Chondrocyte (in vitro differentiated cells): Measurements from ENCODE around the gene FGF19. TPM values are rescaled to one million over a fixed set of nuclear protein-coding genes. Genes with fewer than 3 reads are reported as not detected.

ENCODE experiments used
- DNase-seq: peaks from one replicate; pipeline ENCODE4 v3.0.0; 2021; ENCODE audit warnings: mixed read lengths, low spot score
- H3K27ac Mint-ChIP-seq: one replicate; pipeline ENCODE4 v1.8.0; 2021; ENCODE audit warnings: mild to moderate bottlenecking, moderate library complexity, mixed read lengths; ENCODE audit not compliant: unreplicated experiment
- H3K27me3 Mint-ChIP-seq: 2 replicates; pipeline ENCODE4 v1.8.0; 2021; ENCODE audit warnings: low read depth, mixed read lengths
- H3K36me3 Mint-ChIP-seq: 2 replicates; pipeline ENCODE4 v1.8.0; 2021; ENCODE audit warnings: low read depth, mixed read lengths
- H3K4me1 Mint-ChIP-seq: 2 replicates; pipeline ENCODE4 v1.8.0; 2021; ENCODE audit warnings: low read depth, mild to moderate bottlenecking, mixed read lengths
- H3K4me3 Mint-ChIP-seq: one replicate; pipeline ENCODE4 v1.8.0; 2021; ENCODE audit warnings: mild to moderate bottlenecking, moderate library complexity, mixed read lengths; ENCODE audit not compliant: unreplicated experiment
- H3K9me3 Mint-ChIP-seq: 2 replicates; pipeline ENCODE4 v1.8.0; 2021; ENCODE audit warnings: low read depth, mixed read lengths
- CTCF ChIP-seq: fragments of 200-600 bp; sonication (generic); IDR thresholded peaks from 2 replicates; pipeline ENCODE4 v1.5.0; 2021; ENCODE audit warnings: antibody characterized with exemption, mild to moderate bottlenecking, moderate library complexity
- total RNA-seq: library from RNA; stranded (reverse); gene quantifications from 3 replicates; pipeline ENCODE4 v1.2.1, GENCODE V29; 2021

FGF19 gene
- total RNA-seq, 1 donor from 2014 or later, result not detected

GRCh38 chr11:69680688-69681087 lies 23.1 kb downstream of the FGF19 start:
- Mint-ChIP-seq H3K9me3 (no peaks in the 10 kb centered on the region), H3K27ac (no peak overlapping the region), H3K4me3 (no peak overlapping the region), H3K27me3 (no peaks in the 10 kb centered on the region), H3K4me1 (peaks cover 3% of the 10 kb centered on the region), H3K36me3 (no peaks in the 10 kb centered on the region)
- no peak for DNase-seq
- no peak for TF ChIP-seq CTCF

DNA sequence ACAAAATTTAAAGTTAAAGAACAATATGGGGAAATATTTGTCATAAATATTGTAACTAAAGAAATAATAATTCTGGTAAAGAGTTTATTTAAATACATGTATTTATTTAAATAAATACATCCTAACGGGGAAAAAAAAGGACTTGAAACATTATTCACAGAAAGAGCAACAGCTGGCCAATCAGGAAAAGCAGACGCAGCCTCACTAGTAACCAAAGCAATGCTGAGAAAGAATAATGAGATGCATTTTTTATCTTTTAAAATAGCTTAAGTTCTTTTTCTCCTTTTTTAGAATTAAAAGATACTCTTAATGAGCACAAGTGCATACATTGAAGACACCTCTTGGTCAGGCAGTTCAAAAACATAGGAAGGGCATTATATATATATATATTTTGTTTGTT lies 26.1 kb downstream of the FGF19 start:
- H3K36me3 Mint-ChIP-seq, result no peaks in the 10 kb centered on the region
- no peak for TF ChIP-seq CTCF
- peaks cover 20% of the 10 kb centered on the region for H3K4me1 Mint-ChIP-seq
- no peak overlapping the region for H3K4me3 Mint-ChIP-seq
- H3K27me3 Mint-ChIP-seq, result no peaks in the 10 kb centered on the region
- DNase-seq, result no peak
- H3K27ac Mint-ChIP-seq, result no peak overlapping the region
- H3K9me3 Mint-ChIP-seq, result no peaks in the 10 kb centered on the region

DNA sequence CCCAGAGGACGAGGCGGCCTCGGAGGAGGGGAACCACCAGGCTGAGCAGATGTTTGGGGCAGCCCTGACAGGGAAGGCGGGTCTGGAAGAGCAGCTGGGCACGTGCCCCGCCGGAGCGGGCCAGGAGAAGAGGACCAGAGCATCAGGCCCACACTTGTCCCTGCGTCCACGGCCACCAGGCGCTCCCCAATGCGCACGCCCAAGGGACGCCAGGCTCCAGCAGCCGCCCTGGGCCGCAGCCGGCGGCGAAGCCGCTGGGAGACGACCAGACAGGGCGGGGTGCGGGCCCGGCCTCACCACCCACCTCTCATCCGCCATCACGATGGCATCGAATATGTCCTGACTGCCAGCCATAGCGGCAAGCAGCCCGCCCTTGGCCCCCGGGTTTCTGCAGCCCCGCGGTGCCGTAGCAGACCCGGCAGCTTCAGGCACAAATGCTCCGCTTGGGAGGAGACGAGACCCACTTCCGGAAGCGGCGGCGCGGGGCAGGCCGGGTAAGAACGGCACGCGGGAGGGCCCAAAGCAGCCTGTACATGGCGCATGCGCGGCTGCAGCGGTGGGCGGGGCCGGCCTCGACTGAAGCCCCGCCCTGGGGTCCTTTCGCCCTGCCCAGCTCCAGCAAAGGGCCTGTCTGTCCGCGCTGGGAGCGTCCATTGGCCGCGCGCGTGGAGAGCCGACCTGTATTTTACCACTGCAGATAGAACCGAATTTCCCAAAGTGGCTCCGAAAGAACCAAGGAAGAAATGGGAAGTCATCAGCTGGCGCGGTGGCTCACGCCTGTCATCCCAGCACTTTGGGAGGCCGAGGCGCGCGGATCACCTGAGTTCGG lies 28.7 kb downstream of the FGF19 start, which contains the start of gene LTO1:
Gene LTO1, minus strand, starts transcription at position 468 of the 829 bp plus-strand sequence. Its CDS starts 114 bp downstream, at position 354.
- Mint-ChIP-seq H3K36me3 (peaks cover under 1% of the 10 kb centered on the region), H3K4me3 (peak within 1 kb of the TSS; percentile 91), H3K27me3 (no peaks in the 10 kb centered on the region), H3K9me3 (no peaks in the 10 kb centered on the region), H3K4me1 (peaks cover 26% of the 10 kb centered on the region), H3K27ac (peak within 1 kb of the TSS; percentile 96)
- no peak for DNase-seq
- TF ChIP-seq CTCF, result no peak

DNA sequence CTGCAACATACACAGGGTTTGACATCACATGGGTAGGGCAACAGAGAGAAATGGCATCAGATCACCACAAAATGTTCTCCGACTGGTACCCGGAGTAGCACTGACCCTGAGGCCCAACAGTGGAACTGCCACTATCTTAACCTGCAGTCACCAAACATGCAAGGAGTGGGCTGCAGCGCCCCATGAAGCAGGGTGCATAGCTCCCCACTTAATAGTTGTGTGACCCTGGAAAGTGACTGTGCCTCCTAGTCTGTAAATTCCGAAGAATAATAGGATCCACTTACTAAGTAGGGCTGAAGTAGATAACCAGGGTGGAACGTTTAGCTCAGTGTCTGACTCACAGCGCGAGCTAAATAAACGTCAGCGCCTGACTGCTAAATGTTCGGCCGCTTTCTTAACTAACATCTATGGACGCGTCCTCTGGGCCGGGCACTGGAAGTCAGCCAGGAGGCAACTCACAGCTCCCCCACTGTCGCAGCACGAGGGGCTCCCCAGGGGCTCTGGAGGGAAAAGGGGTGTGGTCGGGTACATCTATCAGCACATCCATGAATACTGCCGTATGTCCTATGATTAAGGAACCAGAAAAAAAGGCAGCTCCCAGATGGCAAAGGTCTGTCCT lies 29.4 kb downstream of the FGF19 start:
- Mint-ChIP-seq H3K4me3 (peak overlapping the region; percentile 91), H3K36me3 (peaks cover 3% of the 10 kb centered on the region), H3K4me1 (peaks cover 29% of the 10 kb centered on the region), H3K27me3 (no peaks in the 10 kb centered on the region), H3K27ac (peak overlapping the region; percentile 95), H3K9me3 (no peaks in the 10 kb centered on the region)
- DNase-seq, result no peak
- no peak for TF ChIP-seq CTCF

GRCh38 chr11:69671734-69672465 lies 31.9 kb downstream of the FGF19 start:
- no peak for DNase-seq
- Mint-ChIP-seq H3K4me1 (peaks cover 29% of the 10 kb centered on the region), H3K9me3 (no peaks in the 10 kb centered on the region), H3K27me3 (no peaks in the 10 kb centered on the region), H3K36me3 (peaks cover 8% of the 10 kb centered on the region), H3K4me3 (no peak overlapping the region), H3K27ac (no peak overlapping the region)
- TF ChIP-seq CTCF, result no peak
